ENCODE data around the gene TSC22D4.

The TSC22D4 gene

GRCh38 chr7:100428967-100429636, 49.9 kb downstream of the TSC22D4 start:
- peak overlapping the region; percentile 88 for H3K4me3 ChIP-seq
- in situ Hi-C loops (cut with MboI; ENCODE audit: low sequenced_read_pairs), result no loop called here

GRCh38 chr7:100428199-100428966, 50.6 kb downstream of the TSC22D4 start, which contains the start of gene ZCWPW1:
TSS of gene ZCWPW1 (minus strand) at chr7:100428703. CDS start at chr7:100420649, 8,054 bp downstream.
- Histone ChIP-seq H3K4me3 (peak within 1 kb of the TSS; percentile 88), H3K27me3 (ENCODE audit: low read depth) (no peaks in the 10 kb centered on the region), H3K36me3 (replicated peaks) (peaks cover 27% of the 10 kb centered on the region), H3K4me1 (peaks cover 5% of the 10 kb centered on the region), H3K9me3 (peaks cover 2% of the 10 kb centered on the region; the same call in 1 of the 2 replicates)
- DNase-seq (ENCODE audit: low spot score in 2 of 2), result peak; percentile 95 to 96
- in situ Hi-C loops (cut with MboI; ENCODE audit: low sequenced_read_pairs), result no loop called here

More at GRCh38 chr7:100428967-100429636, 49.9 kb downstream of the TSC22D4 start:
- Histone ChIP-seq H3K4me1 (peaks cover 5% of the 10 kb centered on the region), H3K36me3 (replicated peaks) (peaks cover 35% of the 10 kb centered on the region), H3K27me3 (ENCODE audit: low read depth) (no peaks in the 10 kb centered on the region), H3K9me3 (peaks cover 2% of the 10 kb centered on the region; the same call in 1 of the 2 replicates)
- peak; percentile 96 to 100 for DNase-seq (ENCODE audit: low spot score in 2 of 2)

- in situ Hi-C loops (cut with MboI; ENCODE audit: low sequenced_read_pairs), result no loop called here
- H3K4me1 ChIP-seq, result peaks cover 5% of the 10 kb centered on the region
- H3K27me3 ChIP-seq (ENCODE audit: low read depth), result no peaks in the 10 kb centered on the region
- no peak for DNase-seq (ENCODE audit: low spot score in 2 of 2)
- peaks cover 2% of the 10 kb centered on the region; the same call in 1 of the 2 replicates for H3K9me3 ChIP-seq
- peaks cover 21% of the 10 kb centered on the region for H3K36me3 ChIP-seq (replicated peaks)
- peak overlapping the region; percentile 88; the same call in 1 of the 2 replicates for H3K4me3 ChIP-seq
Observed at GRCh38 chr7:100427762-100428198, 51.2 kb downstream of the TSC22D4 start.

GRCh38 chr7:100426516-100426915, 52.5 kb downstream of the TSC22D4 start:
- in situ Hi-C loops (cut with MboI; ENCODE audit: low sequenced_read_pairs), result no loop called here
- H3K4me1 ChIP-seq, result peaks cover under 1% of the 10 kb centered on the region; the same call in 1 of the 2 replicates

GRCh38 chr7:100425347-100425746, 53.7 kb downstream of the TSC22D4 start:
- H3K4me1 ChIP-seq, result no peaks in the 10 kb centered on the region
- H3K27me3 ChIP-seq (ENCODE audit: low read depth), result no peaks in the 10 kb centered on the region
- no peaks in the 10 kb centered on the region; the same call in 1 of the 2 replicates for H3K36me3 ChIP-seq (replicated peaks)
- in situ Hi-C loops (cut with MboI; ENCODE audit: low sequenced_read_pairs), result no loop called here
- no peak overlapping the region for H3K4me3 ChIP-seq
- DNase-seq (ENCODE audit: low spot score in 2 of 2), result no peak
- peaks cover 2% of the 10 kb centered on the region; the same call in 1 of the 2 replicates for H3K9me3 ChIP-seq

More at GRCh38 chr7:100426516-100426915, 52.5 kb downstream of the TSC22D4 start:
- DNase-seq (ENCODE audit: low spot score in 2 of 2), result no peak
- H3K9me3 ChIP-seq, result peaks cover 2% of the 10 kb centered on the region; the same call in 1 of the 2 replicates
- peaks cover 9% of the 10 kb centered on the region for H3K36me3 ChIP-seq (replicated peaks)
- no peaks in the 10 kb centered on the region for H3K27me3 ChIP-seq (ENCODE audit: low read depth)
- H3K4me3 ChIP-seq, result no peak overlapping the region

GRCh38 chr7:100423315-100423714, 55.7 kb downstream of the TSC22D4 start:
- peaks cover 2% of the 10 kb centered on the region; the same call in 1 of the 2 replicates for H3K9me3 ChIP-seq
- in situ Hi-C loops (cut with MboI; ENCODE audit: low sequenced_read_pairs), result no loop called here
- no peak for DNase-seq (ENCODE audit: low spot score in 2 of 2)
- H3K4me3 ChIP-seq, result no peak overlapping the region
- no peaks in the 10 kb centered on the region for H3K4me1 ChIP-seq
- no peaks in the 10 kb centered on the region; the same call in 1 of the 2 replicates for H3K36me3 ChIP-seq (replicated peaks)
- no peaks in the 10 kb centered on the region for H3K27me3 ChIP-seq (ENCODE audit: low read depth)

GRCh38 chr7:100419660-100420226, 59.3 kb downstream of the TSC22D4 start:
- in situ Hi-C loops (cut with MboI; ENCODE audit: low sequenced_read_pairs), result no loop called here
- Histone ChIP-seq H3K4me1 (no peaks in the 10 kb centered on the region), H3K27me3 (ENCODE audit: low read depth) (no peaks in the 10 kb centered on the region), H3K4me3 (no peak overlapping the region), H3K36me3 (replicated peaks) (no peaks in the 10 kb centered on the region; the same call in 1 of the 2 replicates), H3K9me3 (no peaks in the 10 kb centered on the region)
- no peak for DNase-seq (ENCODE audit: low spot score in 2 of 2)

GRCh38 chr7:100418930-100419659, 59.9 kb downstream of the TSC22D4 start:
- no peak for DNase-seq (ENCODE audit: low spot score in 2 of 2)
- Histone ChIP-seq H3K4me1 (no peaks in the 10 kb centered on the region), H3K4me3 (no peak overlapping the region), H3K36me3 (replicated peaks) (no peaks in the 10 kb centered on the region; the same call in 1 of the 2 replicates), H3K27me3 (ENCODE audit: low read depth) (no peaks in the 10 kb centered on the region), H3K9me3 (no peaks in the 10 kb centered on the region)
- in situ Hi-C loops (cut with MboI; ENCODE audit: low sequenced_read_pairs), result no loop called here
